Stimulated activated CD4-positive, alpha-beta T cell treated with anti-CD3 and anti-CD28 coated beads, Interleukin-2, amount 100 ng/mL, for 4 hours (primary cell): ENCODE results near the gene TAF11.
"Not testable (repeated sequence)": the region's sequence is repeated elsewhere in the genome, so short reads cannot be mapped to it uniquely, and the experiment has no call there.

Experiments
- DNase-seq: peaks from one replicate; pipeline ENCODE4 v3.0.0-alpha.2; 2020; ENCODE audit warnings: low read depth

TAF11 gene, protein sequence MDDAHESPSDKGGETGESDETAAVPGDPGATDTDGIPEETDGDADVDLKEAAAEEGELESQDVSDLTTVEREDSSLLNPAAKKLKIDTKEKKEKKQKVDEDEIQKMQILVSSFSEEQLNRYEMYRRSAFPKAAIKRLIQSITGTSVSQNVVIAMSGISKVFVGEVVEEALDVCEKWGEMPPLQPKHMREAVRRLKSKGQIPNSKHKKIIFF

DNA sequence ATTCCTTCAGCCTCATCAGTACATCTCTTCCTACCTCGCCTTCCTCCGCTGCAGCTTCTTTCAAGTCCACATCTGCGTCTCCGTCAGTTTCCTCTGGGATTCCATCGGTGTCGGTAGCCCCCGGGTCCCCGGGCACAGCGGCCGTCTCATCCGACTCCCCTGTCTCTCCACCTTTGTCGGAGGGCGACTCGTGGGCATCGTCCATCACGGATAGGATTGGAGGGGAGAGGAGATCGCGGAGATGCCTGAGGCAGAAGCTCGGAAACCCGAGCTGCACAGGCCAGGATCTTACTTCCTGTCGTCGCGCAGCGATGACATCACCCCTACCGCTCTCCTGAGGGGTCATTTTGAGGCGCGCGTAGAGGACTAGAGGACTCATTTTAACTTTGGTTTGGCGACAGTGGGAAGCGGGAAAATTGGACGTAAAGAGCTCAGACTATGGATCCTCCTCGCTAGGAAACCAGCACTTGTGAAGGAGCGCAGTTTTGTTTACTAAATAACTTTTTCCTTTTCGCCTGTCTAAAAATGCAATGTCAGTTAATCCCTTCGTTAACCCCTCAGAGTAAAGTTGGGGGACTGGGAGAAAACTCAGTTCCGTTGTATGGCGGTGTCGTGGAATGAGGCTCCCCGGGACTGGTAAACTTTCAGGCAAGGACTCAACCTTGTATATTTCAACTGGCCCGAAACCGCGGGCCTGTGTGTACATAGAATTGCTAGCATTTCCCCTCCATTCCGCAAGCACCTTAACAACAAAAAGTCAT, at the start of gene TAF11:
Gene TAF11 (minus strand): TSS at position 290 of the 761 bp plus-strand sequence. CDS start 85 bp downstream, at position 205.
- peak; percentile 86 for DNase-seq

DNA sequence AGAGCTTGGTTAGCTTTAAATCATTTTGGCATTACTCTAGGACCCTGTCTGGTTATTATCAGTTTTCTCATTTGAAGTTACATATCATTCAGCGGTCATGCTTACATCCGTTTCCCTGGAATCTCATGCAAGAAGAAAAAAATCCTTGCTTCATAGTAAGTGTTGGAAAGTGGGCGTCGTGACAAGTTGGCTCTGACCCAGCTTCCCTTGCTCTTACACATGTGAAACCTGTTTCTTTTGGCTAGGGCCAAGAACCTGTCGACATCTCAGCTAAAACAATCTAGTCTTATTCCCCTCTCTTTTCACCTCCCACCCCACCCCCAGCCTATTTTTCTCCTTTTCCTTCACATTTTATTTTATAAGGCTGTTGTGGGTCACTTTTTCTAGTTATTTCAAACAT, 46.7 kb upstream of the TAF11 start:
- no peak for DNase-seq

DNA sequence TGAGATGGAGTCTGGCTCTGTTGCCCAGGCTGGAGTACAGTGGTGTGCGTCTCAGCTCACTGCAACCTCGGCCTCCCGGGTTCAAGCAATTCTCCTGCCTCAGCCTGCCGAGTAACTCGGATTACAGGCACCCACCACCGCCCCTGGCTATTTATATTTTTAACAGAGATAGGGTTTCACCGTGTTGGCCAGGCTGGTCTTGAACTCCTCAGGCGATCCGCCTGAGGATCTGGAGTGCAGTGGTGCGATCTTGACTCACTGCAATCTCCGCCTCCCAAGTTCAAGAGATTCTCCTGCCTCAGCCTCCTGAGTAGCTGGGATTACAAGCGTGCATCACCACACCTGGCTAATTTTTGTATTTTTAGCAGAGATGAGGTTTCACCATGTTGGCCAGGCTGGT, 44.4 kb upstream of the TAF11 start:
- DNase-seq, result not testable (repeated sequence)

DNA sequence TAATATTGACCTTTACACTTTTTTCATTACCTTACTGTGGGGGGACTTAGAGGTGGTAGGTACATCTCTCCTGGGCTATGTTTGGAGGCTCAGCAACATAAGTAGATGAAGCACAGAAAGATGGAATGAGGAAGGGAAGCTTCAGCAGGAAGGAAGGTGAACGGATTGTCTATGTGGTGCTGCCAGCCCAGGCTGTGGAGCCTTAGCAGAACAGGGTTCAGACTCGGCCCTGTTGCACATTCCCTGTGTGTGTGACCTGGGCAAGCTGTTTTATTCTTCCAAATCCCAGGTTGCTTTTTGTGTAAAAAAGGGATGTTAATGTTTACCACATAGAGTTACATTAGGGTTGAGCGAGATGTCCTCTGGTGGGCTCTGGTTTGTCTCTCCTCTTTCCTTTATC, 42.4 kb upstream of the TAF11 start:
- DNase-seq, result no peak

DNA sequence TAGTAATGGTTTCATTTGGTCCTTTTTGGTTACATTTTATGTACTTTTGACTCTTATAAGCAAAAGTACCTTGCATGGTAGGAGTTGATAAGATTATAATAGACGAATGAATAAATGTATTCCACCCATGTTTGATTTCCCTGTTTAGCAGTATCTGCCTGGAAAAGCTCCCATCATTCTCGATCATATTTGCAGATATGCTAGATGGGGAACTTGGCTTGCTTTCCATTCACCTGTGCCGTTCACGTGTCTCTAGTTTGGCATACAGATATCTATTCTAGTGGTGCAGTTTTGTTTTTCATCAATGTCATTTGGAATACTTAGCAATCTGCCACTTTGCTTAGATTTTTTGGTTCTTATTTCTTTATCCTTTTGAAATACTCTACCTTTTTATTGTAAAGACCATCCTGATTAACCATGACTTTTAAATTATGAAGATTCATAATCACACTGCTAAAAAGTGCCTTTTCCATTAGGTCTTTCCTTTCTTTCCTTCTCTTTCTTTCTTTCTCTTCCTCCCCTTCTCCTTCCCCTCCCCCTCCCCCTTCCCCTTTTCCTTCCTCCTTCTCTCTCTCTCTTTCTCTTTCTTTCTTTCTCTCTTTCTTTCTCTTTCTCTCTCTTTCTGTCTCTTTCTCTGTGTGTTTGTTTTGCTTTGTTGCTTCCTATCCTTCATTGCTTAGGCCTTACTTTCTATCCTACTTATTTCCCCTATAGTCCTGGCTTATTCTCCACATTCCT, 41.6 kb upstream of the TAF11 start:
- no peak for DNase-seq

DNA sequence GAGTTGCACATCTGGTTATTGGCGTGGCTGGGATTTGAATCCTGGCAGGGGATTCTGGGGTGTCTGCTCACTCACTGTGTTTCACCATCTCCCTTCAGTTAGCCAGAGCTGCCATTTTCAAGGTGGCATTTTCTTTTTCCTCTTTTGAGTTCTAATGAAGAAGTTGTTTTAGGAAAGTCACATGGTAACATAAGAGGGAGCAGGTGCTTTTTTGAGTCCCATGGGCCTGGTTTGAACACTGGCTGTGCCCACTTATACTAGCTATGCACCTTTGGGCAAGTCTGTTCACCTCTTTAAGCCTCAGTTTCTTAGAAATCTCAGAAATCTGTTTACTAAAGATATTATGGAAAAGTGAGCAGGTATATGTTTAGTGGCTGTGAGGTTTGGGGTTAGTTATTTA, 40.9 kb upstream of the TAF11 start:
- no peak for DNase-seq

DNA sequence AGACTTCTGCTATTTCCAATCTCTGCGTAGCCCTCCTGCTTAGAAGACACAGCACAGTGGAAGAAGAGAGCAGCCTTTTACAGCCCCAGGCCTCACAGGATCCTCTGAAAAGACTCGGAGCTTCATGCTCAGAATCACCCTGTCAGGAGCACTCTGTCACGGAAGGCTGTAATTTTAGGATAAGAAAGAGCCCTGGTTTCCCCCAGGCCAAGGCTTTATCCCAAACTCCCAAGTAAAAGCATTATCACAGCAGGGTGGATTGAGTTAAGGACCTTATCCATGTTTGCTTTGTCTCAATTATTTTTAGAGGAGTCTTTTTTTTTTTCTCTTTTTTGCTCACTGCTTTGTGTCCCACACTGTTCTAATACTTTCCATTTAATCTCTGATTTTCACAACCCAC, 40.4 kb upstream of the TAF11 start:
- no peak for DNase-seq

DNA sequence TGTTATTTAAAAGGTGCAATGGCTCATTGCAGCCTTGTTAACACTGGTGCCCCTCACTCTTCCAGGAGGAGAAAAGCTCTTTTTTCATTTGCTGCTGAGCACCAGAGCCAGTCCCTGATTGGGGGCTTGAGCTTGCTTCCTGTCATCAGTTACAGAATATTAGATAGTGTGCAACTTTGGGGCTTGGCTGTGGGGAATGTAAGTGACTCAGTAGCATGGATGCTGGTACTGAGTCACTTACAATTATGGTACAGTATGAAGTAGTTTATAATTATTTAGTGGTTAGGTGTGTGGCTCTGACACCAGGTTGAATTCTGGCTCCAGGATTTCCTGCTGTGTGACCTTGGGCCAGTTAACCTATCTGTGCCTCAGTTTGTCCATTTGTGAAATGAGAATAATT, 38.8 kb upstream of the TAF11 start:
- DNase-seq, result no peak

DNA sequence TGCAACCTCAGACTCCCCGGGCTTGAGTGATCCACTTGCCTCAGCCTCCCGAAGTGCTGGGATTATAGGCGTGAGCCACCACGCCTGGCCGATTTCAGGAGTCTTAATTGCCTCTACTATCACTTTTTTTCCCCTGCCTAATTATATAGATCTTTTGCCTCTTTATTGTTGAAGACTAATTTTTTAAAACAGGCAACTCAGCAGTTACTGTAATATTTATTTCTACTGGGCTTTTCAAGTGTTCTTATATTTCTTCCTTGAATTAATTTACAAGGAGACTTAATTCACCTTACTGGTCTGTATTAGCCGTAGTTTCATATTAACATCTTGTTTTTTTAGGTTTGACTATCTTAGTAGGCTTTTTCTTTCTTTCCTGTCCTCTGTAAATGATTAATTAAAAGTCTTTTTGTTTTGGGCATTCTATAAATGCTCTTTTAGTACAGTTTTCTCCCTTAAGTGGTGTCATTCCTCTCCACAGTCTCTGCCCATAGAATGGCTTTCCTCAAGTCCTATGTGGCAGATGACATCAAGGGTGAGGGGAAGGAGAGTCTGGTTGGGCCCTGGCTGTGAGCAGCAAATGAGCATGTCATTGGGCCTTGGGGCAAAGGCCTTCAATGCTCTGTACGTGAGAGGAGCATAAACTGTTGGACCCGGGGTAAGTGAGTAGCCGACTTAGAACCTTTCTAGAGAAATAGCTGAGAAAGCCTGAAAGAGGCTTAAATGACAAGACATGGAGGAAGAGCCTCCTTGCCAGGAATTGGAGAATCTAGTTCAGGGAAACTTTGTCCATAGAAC, 37.2 kb upstream of the TAF11 start:
- DNase-seq, result no peak

DNA sequence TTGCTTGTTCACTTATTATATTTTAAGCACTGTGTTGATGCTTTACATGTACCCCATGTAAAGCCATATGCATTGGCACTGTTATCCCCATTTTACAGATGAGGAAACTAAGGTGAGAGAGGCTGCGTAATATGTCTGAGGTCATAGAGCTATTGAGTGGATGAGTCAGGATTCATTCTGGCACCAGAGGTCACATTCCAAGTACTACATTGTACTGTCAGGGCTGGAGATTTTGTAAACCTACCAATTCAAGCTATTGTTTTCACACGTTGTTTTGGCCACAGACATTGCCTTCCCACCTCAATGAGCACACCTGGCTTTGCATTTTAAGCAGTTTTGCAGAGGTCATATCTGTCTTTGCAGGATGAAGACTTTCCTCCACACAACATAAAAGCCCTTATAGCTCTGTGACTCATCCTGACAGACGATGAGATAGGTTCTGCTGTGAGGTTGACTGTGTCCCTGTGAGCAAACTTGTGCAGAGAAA, 34.4 kb upstream of the TAF11 start:
- DNase-seq, result no peak

DNA sequence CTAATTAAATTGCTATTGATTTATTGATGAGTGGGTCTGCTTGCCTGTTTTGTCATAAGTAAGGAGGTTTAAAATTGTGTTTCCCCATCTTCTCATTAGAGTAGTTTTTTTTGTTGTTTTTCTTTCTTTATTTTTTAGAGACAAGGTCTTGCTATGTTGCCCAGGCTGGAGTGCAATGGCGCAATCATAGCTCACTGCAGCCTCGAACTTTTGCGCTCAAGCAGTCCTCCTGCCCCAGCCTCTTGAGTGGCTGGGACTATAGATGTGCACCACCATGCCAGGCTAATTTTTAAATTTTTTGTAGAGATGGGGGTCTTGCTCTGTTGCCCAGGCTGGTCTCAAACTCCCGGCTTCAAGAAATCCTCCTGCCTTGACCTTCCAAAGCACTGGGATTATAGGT, 32.3 kb upstream of the TAF11 start:
- no peak for DNase-seq

DNA sequence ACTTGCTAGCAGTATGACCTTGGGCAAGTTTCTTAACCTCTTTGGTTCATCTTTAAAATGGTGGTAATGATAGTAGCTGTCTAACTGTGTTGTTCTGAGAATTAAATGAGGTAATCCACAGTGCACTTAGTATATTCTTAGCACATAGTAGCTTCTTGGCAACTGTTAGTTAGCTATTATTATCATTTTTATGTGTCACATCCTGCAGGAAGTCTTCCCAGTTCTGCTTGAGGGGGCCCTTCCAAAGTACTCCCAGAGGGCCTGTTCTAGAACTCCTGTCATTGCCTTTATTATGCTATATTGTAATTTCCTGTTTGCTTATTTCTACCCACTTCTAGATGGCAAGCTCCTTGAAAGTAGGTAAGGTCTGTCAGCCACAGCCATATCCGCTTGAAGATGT, 31.8 kb upstream of the TAF11 start:
- DNase-seq, result no peak

DNA sequence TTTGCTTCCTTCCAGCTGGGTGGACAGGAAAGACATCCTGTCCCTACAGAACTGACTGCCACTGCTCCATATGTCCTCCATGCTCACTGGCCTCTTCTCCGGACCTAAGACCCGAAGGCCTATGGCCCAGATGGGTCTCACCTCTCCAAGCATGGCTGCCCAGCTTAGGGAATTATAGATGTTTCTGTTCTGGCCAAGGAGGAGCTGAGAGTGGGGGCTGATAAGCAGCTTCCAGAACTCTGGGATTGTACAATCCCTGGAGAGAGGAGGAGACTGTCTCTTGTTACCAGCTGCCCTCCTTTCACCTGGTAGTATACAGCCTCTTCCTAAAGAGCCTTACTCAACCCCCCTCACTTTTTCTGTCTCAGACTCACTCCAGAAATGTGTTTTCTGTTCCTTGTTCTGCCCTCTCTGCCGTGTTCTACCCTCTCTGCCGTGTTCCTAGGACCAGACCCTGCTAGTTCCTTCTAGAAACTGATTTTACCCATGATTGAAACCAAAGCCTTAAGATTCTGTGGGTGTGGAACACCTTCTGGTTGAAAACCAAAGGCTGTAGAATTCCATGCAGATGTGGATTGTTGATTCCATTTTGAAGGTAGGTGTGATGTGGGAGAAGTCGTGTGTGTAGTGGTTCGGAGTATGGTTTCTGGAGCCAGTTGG, 29.9 kb upstream of the TAF11 start:
- DNase-seq, result no peak

DNA sequence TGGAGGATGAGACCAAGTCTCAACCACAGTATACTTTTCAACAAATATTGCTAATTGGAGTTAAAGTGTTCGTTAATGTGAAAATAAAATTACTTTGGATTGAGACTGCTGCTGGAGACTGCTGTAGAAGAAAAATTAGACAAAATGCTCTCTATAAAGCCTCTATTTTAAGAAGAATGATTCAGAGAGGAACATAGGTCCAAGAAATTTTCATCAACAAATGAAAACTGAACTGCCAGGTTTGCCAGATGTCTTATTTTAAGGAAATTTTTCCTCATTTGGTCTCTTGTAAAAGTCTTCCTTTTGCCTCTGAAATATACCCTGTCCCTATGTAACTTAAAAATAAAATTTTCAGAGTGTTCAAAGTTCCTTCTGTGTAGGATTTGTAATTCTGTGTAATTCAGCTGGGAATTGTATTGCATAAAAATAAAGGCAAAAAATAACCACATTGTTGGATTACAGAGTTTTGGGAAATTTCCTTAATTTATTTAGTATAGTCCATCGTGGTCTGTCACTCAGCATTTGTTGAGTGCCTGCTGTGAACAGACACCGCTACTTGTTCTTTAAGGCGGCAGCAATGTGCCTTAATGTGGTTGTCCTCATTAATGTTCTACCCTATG, 28.6 kb upstream of the TAF11 start:
- DNase-seq, result no peak

DNA sequence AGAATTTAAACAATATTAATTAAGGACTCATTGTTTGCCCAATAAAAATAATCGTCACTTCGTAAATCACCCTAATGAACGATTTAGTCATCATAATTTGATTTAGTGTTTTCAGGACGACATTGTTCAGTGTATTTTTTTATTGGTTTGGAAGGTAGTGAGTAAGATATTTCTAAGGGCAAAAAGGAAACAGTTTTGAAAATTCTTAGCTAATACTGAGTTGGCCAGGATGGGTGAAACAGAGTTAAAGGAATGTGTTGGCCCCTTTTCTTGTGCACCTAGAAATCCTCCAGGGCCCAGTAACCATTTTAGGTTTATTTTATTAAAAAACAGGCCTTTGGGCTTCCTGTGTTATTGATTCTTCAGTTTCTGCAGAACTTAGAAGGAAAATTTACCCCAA, 26.5 kb upstream of the TAF11 start:
- DNase-seq, result no peak

DNA sequence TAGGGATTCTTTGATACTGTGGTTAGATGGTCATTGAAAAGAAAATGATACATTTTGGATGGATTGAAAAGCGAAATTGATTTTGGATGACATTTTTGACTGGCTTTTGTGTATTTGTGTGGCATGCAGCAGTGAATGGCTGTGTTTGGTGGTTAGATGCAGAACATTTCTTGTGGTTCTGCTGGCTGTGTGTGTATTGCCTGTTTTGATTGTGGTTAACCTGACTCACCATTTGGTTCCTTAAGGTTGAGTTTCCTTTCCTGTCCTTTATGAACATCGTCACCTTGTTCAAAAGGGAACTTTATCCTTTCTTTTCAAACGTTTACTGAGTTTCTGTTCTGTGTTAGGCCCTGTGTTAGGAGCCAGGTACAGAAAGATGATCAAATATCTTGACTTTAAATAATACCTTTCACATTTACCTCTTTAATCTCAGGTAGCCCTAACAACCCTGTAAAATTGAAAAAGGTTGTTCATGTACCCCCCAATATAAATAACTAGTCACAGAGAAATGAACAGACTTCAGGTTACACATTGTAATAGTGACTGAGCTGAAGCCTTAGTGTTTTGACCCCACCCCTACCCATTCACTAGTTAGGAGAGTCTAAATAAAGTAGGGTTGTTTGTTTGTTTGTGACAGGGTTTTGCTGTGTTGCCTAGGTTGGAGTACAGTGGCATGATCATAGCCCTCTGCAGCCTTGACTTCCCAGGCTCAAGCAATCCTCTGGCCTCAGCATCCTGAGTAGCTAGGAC, 25.0 kb upstream of the TAF11 start:
- DNase-seq, result peak; percentile 18

DNA sequence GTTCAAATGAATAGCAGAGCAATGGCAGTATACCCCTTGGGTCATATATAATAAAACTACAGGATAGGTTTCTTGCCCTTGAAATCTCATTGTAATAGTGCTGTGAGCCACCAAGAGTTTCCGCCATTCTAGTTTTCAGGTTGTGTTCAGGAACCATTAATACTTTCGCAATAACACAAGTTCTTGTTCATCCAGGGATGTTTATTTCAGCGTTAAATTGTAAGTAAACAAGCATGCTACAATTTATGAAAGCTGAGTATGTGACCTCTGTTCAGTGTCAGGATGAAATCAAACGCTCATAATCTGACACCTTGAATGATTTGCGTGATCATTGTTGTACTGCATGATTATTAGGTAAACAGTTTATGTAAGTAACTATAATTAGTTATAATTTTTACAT, 24.0 kb upstream of the TAF11 start:
- DNase-seq, result no peak

DNA sequence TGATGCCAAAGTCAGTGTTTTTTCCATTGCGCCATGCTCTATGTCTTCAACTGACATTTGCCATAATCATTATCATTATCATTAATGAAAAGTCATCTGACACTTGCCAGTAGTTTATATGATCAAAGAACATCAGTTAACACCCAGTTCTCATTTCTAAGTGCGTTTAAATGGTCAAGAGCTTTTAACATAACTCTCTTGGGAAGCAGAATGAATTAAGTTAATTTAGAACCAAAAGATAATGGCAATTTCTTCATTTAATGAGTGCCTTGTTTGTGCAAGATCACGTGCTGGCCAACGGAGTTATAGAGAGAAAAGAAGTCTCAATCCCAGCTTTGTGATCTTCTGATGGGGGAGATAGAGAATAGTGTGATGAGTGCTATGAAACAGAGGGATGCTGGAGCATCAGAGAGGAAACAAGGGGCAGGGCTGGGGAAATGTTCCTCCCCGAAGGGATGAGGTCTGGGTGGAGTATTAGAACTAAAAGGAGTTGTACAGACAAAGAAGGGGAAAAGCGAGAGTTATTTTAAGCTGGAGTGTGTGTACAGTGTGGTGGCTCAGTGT, 21.6 kb upstream of the TAF11 start:
- no peak for DNase-seq

DNA sequence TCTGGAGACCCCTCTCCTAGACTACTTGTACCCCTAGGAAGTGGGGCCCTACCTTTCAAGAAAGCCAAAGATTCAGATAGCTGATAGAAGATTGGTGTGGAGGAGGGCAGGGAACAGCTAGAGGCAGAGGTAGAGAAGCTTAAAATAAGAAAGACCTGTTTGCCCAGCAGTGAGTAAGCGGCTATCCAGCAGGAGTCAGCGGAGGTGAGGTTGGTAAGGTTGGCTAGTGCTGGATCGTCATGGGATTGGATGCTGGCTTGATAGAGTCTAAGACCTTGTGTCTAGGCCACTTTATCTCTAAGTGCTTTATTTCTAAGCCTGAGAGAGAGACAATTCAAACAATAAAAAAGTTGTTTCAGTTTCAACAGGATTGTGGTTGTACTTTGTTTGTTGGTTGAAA, 20.4 kb upstream of the TAF11 start:
- no peak for DNase-seq

DNA sequence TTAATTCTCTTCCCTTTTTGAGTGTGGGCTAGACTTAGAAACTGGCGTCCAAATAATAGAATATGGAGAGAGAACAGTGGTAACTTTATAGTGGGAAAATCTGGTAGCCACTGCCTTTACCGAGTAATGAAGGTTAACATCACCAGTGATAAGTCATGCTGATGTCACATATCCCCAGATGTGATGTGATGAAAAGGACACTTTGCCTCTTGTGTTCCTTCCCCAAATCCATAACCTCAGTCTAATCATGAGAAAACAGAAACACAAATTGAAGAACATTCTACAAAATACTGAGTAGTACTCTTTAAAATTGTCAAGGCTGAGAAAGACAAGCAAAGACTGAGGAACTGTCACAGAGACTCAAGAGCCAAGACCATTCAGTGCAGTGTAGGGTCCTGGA, 19.0 kb upstream of the TAF11 start:
- DNase-seq, result no peak
